ENCODE data around the gene AFAP1. TPM values are rescaled to one million over a fixed set of nuclear protein-coding genes. Genes with fewer than 3 reads are reported as not detected.

AFAP1 gene
- total and polyA plus RNA-seq, 2 of the 8 experiments (the other 6 are each of a cell fraction or from before 2014, with no cell fraction given), result 3.6 to 18.2 TPM

GRCh38 chr4:7939377-7940108 lies at the start of gene AFAP1 (continued):
- TF ChIP-seq CHD1 (IDR thresholded peaks at IDR 0.05; ENCODE audit: low read depth, low read length), result no peak
- no peak for TF ChIP-seq POU5F1 (IDR thresholded peaks at IDR 0.05; ENCODE audit: low read depth, low read length)
- 0 out of 2 replicates have a peak, but pooled peaks have one; percentile 18 for TF ChIP-seq GABPA (IDR thresholded peaks at IDR 0.05; ENCODE audit: borderline replicate concordance, insufficient read depth, low read length)
- TF ChIP-seq MAX (IDR thresholded peaks at IDR 0.05), result no peak
- peak; percentile 48; the same call in 1 of the 2 replicates for TF ChIP-seq SP4 (IDR thresholded peaks at IDR 0.05; ENCODE audit: low read length)
- no peak for TF ChIP-seq E2F6 (IDR thresholded peaks at IDR 0.05)
- peak; percentile 74 for TF ChIP-seq KDM4A (IDR thresholded peaks at IDR 0.05; ENCODE audit: low read depth, low read length, severe bottlenecking)
- no peak for TF ChIP-seq ZNF274 (IDR thresholded peaks at IDR 0.05; ENCODE audit: borderline replicate concordance, extremely low read depth, low read length)
- TF ChIP-seq MAFK (IDR thresholded peaks at IDR 0.05; ENCODE audit: low read depth, low read length), result no peak
- no peak for TF ChIP-seq CBX5 (IDR thresholded peaks at IDR 0.05; ENCODE audit: low read depth, low read length)
- TF ChIP-seq SRF (IDR thresholded peaks at IDR 0.05; ENCODE audit: low read depth, low read length), result no peak
- no peak for TF ChIP-seq RNF2 (IDR thresholded peaks at IDR 0.05; ENCODE audit: borderline replicate concordance, low read depth, low read length, missing control alignments, poor library complexity, severe bottlenecking)
- peak; percentile 26 to 61; a peak in 1 of 4 replicates for TF ChIP-seq SIN3A (conservative IDR thresholded peaks at IDR 0.05 in 1 of 2, IDR thresholded peaks at IDR 0.05 in 1 of 2; ENCODE audit: low read depth in 1 of 2, low read length in 2 of 2)
- TF ChIP-seq YY1 (IDR thresholded peaks at IDR 0.05; ENCODE audit: low read depth, low read length), result no peak
- peak; percentile 16; the same call in 1 of the 2 replicates for TF ChIP-seq PHF8 (conservative IDR thresholded peaks at IDR 0.05; ENCODE audit: low read depth, low read length)
- peak; percentile 59 for TF ChIP-seq BACH1 (IDR thresholded peaks at IDR 0.05; ENCODE audit: low read length)
- TF ChIP-seq CREB1 (IDR thresholded peaks at IDR 0.05), result no peak
- no peak for TF ChIP-seq BCL11A (IDR thresholded peaks at IDR 0.05; ENCODE audit: low read depth in 2 of 2, low read length in 2 of 2)
- peak; percentile 66 for TF ChIP-seq TAF1 (IDR thresholded peaks at IDR 0.05; ENCODE audit: low read depth, low read length)

Measured in H1 (cell line).